Caco-2 (cell line): ENCODE data around the gene ETDB. TPM values are rescaled to one million over a fixed set of nuclear protein-coding genes. Genes with fewer than 3 reads are reported as not detected.

Experiments
- BruUV-seq: library from RNA; stranded (reverse); fragments of 400-500 nt; replicated peaks from 2 replicates; lab custom pipeline; 2021; lab: Mats Ljungman, UMichigan
- CTCF ChIA-PET: fragments of 300-600 bp; sonication (Branson Sonifier 250); formaldehyde crosslinking; loops from one replicate; lab custom pipeline; 2022; ENCODE audit warnings: antibody characterized with exemption; lab: Charles Lee
- POLR2A ChIA-PET: fragments of 300-600 bp; sonication (Branson Sonifier 250); formaldehyde crosslinking; loops from one replicate; lab custom pipeline; 2022; ENCODE audit warnings: antibody characterized with exemption; lab: Charles Lee
- DNase-seq, 2 experiments: peaks; one replicate each; pipeline versions ENCODE4 v3.0.0 to v3.0.0-alpha.2; 2020 to 2022
- H3K27me3 ChIP-seq: replicated peaks from 2 replicates; pipeline ENCODE4 v1.6.0; 2011; ENCODE audit warnings: low read length; ENCODE audit not compliant: control insufficient read depth, insufficient read depth
- H3K36me3 ChIP-seq: 2 replicates; pipeline ENCODE4 v1.5.1; 2011; ENCODE audit warnings: low read length; ENCODE audit not compliant: control insufficient read depth, insufficient read depth
- H3K4me1 ChIP-seq: fragments of 250-450 bp; sonication (Bioruptor Pico); 2 replicates; pipeline ENCODE4 v1.5.1; 2020; ENCODE audit warnings: mild to moderate bottlenecking
- H3K4me3 ChIP-seq: 2 replicates; pipeline ENCODE4 v1.5.1; 2011; ENCODE audit warnings: low read depth, mild to moderate bottlenecking, control low read depth, low read length
- H3K9me3 ChIP-seq: fragments of 250-450 bp; sonication (Bioruptor Pico); 2 replicates; pipeline ENCODE4 v1.5.1; 2020; ENCODE audit warnings: mild to moderate bottlenecking, moderate library complexity
- H3K27ac Mint-ChIP-seq: one replicate; pipeline ENCODE4 v1.8.0; 2022; ENCODE audit warnings: mixed read lengths; ENCODE audit not compliant: unreplicated experiment
- H3K27me3 Mint-ChIP-seq: one replicate; pipeline ENCODE4 v1.8.0; 2022; ENCODE audit warnings: mixed read lengths; ENCODE audit not compliant: insufficient read depth, unreplicated experiment
- H3K36me3 Mint-ChIP-seq: one replicate; pipeline ENCODE4 v1.8.0; 2022; ENCODE audit warnings: mild to moderate bottlenecking, mixed read lengths; ENCODE audit not compliant: insufficient read depth, unreplicated experiment
- H3K4me1 Mint-ChIP-seq: one replicate; pipeline ENCODE4 v1.8.0; 2022; ENCODE audit warnings: low read depth, mixed read lengths; ENCODE audit not compliant: unreplicated experiment
- H3K4me3 Mint-ChIP-seq: one replicate; pipeline ENCODE4 v1.8.0; 2022; ENCODE audit warnings: mild to moderate bottlenecking, moderate library complexity, mixed read lengths; ENCODE audit not compliant: unreplicated experiment
- H3K9me3 Mint-ChIP-seq: one replicate; pipeline ENCODE4 v1.8.0; 2022; ENCODE audit warnings: mixed read lengths; ENCODE audit not compliant: unreplicated experiment
- intact Hi-C: fragments of 100-400 bp; cut with micrococcal nuclease; formaldehyde crosslinking; loops from one replicate; pipeline ENCODE4 v1.10.0; 2022; ENCODE audit not compliant: unreplicated experiment
- total RNA-seq: library from RNA; stranded (reverse); gene quantifications from 2 replicates; pipeline ENCODE4 v1.2.3, GENCODE V29; 2022
- TF ChIP-seq, protein P1 (sequence below), 2 experiments: fragments of 200-600 bp in 1 of 2; IDR thresholded peaks; 1 replicate in 1 of 2; 2 replicates in 1 of 2; pipeline versions ENCODE4 v1.5.1 to v1.8.0; 2011 to 2022; ENCODE audit warnings: antibody characterized with exemption in 1 of 2, control low read depth in 1 of 2, inconsistent platforms in 1 of 2, low read depth in 1 of 2, low read length in 1 of 2, mild to moderate bottlenecking in 1 of 2, moderate library complexity in 1 of 2; ENCODE audit not compliant: insufficient read depth in 1 of 2, severe bottlenecking in 1 of 2, unreplicated experiment in 1 of 2

The ETDB gene
- total RNA-seq, 1 experiment from 2014 or later: not detected

GRCh38 chrX:135114392-135114791 lies 5.9 kb downstream of the ETDB start:
- no peaks in the 10 kb centered on the region for H3K9me3 ChIP-seq
- H3K9me3 Mint-ChIP-seq: no peaks in the 10 kb centered on the region
- no TSS peak for BruUV-seq
- TF ChIP-seq, protein P1, sequence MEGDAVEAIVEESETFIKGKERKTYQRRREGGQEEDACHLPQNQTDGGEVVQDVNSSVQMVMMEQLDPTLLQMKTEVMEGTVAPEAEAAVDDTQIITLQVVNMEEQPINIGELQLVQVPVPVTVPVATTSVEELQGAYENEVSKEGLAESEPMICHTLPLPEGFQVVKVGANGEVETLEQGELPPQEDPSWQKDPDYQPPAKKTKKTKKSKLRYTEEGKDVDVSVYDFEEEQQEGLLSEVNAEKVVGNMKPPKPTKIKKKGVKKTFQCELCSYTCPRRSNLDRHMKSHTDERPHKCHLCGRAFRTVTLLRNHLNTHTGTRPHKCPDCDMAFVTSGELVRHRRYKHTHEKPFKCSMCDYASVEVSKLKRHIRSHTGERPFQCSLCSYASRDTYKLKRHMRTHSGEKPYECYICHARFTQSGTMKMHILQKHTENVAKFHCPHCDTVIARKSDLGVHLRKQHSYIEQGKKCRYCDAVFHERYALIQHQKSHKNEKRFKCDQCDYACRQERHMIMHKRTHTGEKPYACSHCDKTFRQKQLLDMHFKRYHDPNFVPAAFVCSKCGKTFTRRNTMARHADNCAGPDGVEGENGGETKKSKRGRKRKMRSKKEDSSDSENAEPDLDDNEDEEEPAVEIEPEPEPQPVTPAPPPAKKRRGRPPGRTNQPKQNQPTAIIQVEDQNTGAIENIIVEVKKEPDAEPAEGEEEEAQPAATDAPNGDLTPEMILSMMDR (IDR thresholded peaks at IDR 0.05; ENCODE audit: insufficient read depth in 1 of 2, low read depth in 1 of 2, low read length in 1 of 2, severe bottlenecking in 1 of 2, unreplicated experiment in 1 of 2): no peak
- no peak overlapping the region for H3K27ac Mint-ChIP-seq
- H3K4me1 Mint-ChIP-seq: no peaks in the 10 kb centered on the region
- ChIA-PET POLR2A (no interaction called here), CTCF (no interaction called here)
- H3K27me3 Mint-ChIP-seq: no peaks in the 10 kb centered on the region
- H3K36me3 ChIP-seq: no peaks in the 10 kb centered on the region
- H3K4me1 ChIP-seq: no peaks in the 10 kb centered on the region
- H3K4me3 ChIP-seq: no peak overlapping the region
- H3K27me3 ChIP-seq: no peaks in the 10 kb centered on the region
- intact Hi-C loops: loop anchor here (10.0 kb wide), 1 partner anchor 360 kb away; no protein-coding TSS in a partner anchor
- H3K4me3 Mint-ChIP-seq: no peak overlapping the region
- H3K36me3 Mint-ChIP-seq: no peaks in the 10 kb centered on the region
- DNase-seq: no peak

DNA sequence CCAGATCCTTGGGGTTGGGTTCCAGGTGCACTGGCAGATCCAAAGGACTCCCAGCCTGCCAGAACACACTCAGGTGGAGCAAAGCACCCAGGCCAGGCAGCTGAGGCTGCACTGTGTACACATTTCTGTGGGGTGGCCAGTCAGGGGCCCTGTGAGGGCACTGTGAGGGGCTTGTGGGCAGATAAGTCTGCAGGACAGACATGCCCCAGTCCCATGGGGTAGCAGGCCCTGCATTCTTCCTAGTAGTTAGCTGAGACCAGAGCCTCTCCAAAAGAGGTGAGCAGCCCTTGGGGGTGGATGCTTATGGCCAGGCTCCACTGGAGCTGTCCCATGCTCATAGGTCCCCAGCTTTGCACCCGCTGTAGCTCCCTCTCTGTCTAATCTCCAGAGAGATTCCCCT lies 7.6 kb downstream of the ETDB start:
- Histone ChIP-seq H3K27me3 (no peaks in the 10 kb centered on the region), H3K4me3 (no peak overlapping the region), H3K9me3 (no peaks in the 10 kb centered on the region), H3K36me3 (no peaks in the 10 kb centered on the region), H3K4me1 (no peaks in the 10 kb centered on the region)
- Mint-ChIP-seq H3K36me3 (no peaks in the 10 kb centered on the region), H3K4me1 (no peaks in the 10 kb centered on the region), H3K4me3 (no peak overlapping the region), H3K27me3 (peaks cover 5% of the 10 kb centered on the region), H3K27ac (no peak overlapping the region), H3K9me3 (no peaks in the 10 kb centered on the region)
- CTCF ChIA-PET: interaction anchor here (0.7 to 2.2 kb wide), 2 partner anchors 59 to 73 kb away, joined by 3 to 15 read pairs; partner anchors contain the start of gene CT55
- intact Hi-C loops: loop anchor here (10.0 kb wide), 1 partner anchor 362 kb away; no protein-coding TSS in a partner anchor
- no peak for DNase-seq
- TF ChIP-seq, protein P1 (IDR thresholded peaks at IDR 0.05; ENCODE audit: insufficient read depth in 1 of 2, low read depth in 1 of 2, low read length in 1 of 2, severe bottlenecking in 1 of 2, unreplicated experiment in 1 of 2): no peak
- no TSS peak for BruUV-seq
- POLR2A ChIA-PET: no interaction called here

- TF ChIP-seq, protein P1 (IDR thresholded peaks at IDR 0.05; ENCODE audit: insufficient read depth in 1 of 2, low read depth in 1 of 2, low read length in 1 of 2, severe bottlenecking in 1 of 2, unreplicated experiment in 1 of 2): peak; percentile 61 to 66
- Mint-ChIP-seq H3K4me3 (no peak overlapping the region), H3K27me3 (peaks cover 5% of the 10 kb centered on the region), H3K36me3 (no peaks in the 10 kb centered on the region), H3K4me1 (no peaks in the 10 kb centered on the region), H3K27ac (no peak overlapping the region), H3K9me3 (no peaks in the 10 kb centered on the region)
- POLR2A ChIA-PET: no interaction called here
- no TSS peak for BruUV-seq
- peak in 1 of 2 experiments; percentile 46 for DNase-seq
- H3K4me3 ChIP-seq: no peak overlapping the region
- intact Hi-C loops: loop anchor here (10.0 kb wide), 1 partner anchor 363 kb away; no protein-coding TSS in a partner anchor
- no peaks in the 10 kb centered on the region for H3K4me1 ChIP-seq
- no peaks in the 10 kb centered on the region for H3K9me3 ChIP-seq
- no peaks in the 10 kb centered on the region for H3K36me3 ChIP-seq
- H3K27me3 ChIP-seq: no peaks in the 10 kb centered on the region
- CTCF ChIA-PET: interaction anchor here (0.6 to 2.2 kb wide), 3 partner anchors 59 to 236 kb away, joined by 3 to 15 read pairs (median 3); partner anchors contain the start of gene CT55
Observed at GRCh38 chrX:135112096-135112729, 8.1 kb downstream of the ETDB start.
